Dedifferentiated amniotic fluid mesenchymal stem cell (primary cell): ENCODE measurements around the gene ZFAND3.

Source experiments
- DNase-seq: peaks from one replicate; pipeline ENCODE4 v3.0.0-alpha.2; 2016; ENCODE audit errors: extremely low spot score

Gene ZFAND3

GRCh38 chr6:37798436-37799262, 20.9 kb upstream of the ZFAND3 start:
- no peak for DNase-seq

DNA sequence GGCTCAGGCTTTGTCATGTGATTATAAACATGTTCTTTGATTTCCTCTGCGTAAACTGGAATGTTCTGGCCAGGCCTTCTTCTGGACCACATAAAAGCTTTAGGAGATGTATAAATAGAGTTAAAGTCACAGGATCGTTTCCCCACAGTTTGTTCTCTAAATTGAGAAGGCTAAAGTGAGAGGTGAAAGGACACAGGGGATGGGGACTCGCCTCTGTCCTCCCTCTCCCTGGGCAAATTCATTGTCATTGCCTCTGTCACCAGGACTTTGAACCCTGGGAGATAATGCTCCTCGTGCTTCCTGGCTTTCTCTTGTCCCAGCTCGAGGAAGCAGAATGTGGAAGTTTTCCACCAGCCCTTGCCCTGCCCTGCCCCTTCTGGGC, 20.3 kb upstream of the ZFAND3 start:
- DNase-seq, result no peak

- no peak for DNase-seq
These were observed 18.6 kb upstream of the ZFAND3 start for GRCh38 chr6:37800703-37801604.

DNA sequence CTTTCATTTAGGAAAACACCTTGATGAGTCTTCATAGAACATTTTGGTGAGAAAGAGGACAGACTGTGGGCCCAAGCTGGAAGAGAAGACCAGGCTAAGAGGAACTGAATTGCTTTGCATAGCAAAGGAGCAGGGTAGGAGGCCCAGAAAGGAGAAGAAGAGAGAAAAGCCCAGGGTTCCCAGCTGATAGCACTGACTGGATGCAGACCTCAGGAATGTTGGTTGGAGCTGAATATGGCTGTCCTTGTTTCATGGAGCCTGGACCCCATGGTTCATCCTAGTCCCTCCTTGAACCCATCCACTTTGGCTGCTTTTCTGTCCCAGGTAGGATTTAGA, 18.0 kb upstream of the ZFAND3 start:
- no peak for DNase-seq

DNA sequence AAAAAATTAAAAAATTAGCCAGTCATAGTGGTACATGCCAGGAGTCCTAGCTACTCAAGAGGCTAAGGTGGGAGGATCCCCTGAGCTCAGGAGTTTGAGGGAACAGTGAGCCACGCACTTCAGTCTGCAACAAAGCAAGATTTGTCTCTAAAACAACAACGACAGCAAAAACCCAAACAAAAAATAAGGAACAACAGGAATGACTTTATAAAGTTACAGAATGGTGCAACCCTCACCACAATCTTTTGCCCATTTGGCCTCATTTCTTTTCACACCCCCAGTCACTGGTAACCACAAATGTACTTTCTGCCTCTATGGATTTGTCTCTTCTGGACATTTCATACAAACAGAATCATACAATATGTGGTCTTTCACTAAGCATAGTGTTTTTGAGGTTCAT, 16.7 kb upstream of the ZFAND3 start:
- no peak for DNase-seq

- no peak for DNase-seq
These were observed 14.9 kb upstream of the ZFAND3 start for GRCh38 chr6:37804586-37804985.

GRCh38 chr6:37806213-37806612, 13.3 kb upstream of the ZFAND3 start:
- DNase-seq, result no peak

GRCh38 chr6:37807656-37808055, 11.9 kb upstream of the ZFAND3 start:
- DNase-seq, result no peak

- no peak for DNase-seq
These were observed 10.4 kb upstream of the ZFAND3 start for GRCh38 chr6:37809197-37809543.

GRCh38 chr6:37812841-37813240, 6.7 kb upstream of the ZFAND3 start:
- no peak for DNase-seq

DNA sequence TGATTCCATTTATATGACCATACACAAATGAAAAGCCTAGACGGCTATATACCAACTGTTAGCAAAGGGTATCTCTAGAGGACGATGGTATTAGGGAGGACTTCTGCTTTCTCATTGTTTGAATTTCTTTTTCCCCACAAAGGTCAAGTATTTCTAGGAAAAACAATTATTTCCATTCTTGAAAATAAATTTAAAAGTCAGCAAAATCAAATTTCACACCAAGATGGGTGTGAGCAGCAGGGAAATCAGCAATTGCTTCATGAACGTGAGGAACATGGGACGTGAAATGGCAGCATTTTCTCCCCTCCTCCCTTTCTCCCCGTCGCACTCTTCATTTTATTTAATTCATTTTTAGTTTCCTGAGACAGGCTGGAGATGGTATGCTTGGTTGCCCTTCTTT, 5.2 kb upstream of the ZFAND3 start:
- DNase-seq, result no peak

DNA sequence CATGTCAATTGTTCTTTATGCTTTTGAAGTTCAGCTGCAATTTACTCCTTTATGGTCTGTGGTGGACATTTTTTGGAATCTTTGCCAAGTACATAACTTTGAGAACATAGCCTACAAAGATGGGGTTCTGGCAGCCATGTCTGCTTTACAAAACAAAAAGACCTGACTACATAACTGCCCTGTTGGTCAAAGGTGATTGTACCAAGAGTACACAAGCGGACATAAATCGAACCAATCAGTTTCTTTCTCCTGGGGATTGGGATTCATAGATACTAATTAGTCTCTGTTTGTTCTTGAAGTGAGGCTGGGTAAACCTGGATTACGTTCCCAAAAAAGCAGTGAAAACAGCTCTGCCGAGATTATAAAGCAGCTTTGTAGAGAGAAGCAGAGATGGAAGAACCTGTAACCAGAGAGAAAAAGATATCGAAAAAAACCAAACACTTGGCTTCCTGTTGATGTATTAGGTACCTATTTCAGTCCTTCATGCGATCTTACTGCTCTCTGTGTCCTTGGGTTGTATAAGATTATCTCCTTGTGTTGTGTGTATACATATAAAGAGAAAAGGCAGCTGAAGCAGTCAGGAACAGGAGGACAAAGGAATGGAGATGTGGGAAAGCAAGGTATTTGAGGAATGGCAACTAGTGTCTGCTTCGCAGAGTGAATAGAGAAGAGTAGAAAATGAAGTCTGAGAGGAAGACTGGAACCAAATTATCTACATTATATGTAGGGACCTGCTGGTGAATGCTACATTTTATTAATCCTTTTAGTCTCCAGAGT, 2.7 kb upstream of the ZFAND3 start:
- DNase-seq, result no peak

DNA sequence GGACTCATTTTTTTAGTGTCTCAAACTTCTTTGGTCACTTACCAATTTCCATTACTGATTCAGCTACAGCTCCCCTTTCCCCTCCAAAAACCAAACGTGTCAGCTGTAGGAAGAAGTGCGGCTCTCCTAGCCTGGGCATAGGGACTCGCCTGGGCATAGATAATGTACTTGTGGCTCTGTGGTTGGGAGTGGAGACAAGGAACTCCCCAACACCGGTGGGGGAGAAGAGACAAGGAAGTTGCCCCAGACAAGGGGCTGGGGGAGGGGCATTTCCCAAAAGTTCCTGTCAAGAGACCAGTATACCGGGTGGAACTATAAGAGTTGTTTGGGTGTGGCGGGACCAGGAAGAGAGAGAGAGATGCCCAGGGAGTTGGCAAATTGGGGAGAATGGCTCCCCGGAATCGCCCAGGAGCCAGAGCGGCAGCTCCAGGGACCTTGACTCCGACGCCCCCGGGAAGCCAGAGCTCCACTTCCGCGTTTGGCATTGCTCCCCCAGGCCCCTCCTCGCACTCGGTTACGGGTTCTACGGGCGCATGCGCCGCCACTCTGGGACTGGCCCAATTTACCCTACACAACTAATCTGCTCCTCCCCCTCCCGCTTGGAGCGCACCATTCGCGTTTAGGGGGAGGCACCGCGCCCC, 871 bp upstream of the ZFAND3 start:
- DNase-seq, result peak; percentile 96

DNA sequence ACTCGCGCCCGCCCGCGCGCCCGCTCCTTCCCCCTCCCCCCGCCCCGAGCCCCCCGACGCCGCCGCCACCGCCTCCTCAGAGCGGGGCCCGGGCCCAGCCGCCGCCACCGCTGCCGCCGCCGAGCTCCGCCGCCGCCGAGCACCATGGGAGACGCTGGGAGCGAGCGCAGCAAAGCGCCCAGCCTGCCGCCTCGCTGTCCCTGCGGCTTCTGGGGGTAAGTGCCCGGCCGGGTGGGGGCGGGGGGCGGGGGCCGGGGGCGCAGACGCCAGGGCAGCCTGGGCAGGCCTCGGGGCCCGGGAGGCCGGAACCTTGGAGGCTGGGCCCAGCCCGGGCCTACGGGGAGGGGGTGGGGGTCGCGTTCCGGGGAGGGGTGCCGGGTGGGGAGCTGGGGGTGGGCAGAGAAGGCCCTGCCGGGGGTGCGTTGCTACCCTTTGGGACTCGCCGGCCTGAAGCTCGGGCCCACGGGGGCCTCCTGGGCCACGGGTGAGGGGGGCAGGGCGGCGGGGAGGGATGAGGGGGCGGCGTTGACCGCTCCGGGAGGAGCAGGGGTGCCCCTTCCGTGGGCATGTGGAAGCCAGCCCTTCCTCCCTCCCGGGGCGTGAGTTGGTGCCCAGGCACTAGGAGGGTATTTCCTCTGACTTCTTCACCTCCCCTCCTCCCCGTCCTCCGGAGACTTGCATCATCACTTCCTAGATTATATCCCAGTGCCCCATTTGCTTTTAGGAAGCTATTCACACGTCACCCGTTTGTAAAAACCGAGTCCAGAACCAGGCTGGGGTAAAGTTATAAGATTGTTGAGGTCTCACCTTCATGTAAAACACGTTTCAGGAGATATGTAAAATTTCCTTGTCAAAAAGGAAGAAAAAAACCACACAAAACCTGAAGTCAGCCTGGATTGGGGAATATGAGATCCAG, 533 bp downstream of the ZFAND3 start:
- DNase-seq, result peak; percentile 80

DNA sequence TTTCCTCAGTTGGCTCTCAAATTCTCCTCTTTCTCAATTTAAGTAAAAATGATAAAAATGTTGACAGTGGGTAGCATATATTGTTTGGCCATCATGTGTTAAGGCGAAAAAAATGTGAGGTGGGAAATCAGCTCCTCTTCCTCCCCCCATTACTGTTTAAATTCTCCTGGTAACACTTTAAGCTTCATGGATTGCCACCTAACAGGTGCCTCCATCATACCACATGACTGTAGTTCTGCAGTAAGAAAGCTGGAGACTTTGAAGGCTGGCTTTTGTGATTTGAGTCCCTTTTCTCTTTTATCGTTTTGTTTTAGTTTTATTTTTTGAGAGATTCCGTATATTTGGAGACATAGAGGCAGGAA, 1.2 kb downstream of the ZFAND3 start:
- no peak for DNase-seq

DNA sequence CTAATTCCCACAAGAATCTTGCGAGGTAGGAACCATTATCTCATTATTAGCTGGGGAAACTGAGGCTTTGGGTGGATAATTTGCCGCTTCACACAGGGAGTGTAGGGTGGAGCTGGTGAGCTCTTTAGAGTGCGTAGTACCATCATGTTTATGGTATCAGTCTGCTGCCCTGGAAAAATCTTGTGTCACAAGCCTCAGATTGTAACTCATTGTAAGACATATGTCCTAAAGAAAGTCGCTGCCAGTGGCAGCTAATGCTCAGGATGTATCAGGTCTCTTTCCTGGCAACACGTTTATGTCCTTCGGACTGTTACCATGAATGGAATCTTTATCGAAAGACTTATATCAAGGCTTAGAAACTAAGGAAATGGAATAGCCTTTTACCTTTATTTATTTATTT, 1.9 kb downstream of the ZFAND3 start:
- no peak for DNase-seq

DNA sequence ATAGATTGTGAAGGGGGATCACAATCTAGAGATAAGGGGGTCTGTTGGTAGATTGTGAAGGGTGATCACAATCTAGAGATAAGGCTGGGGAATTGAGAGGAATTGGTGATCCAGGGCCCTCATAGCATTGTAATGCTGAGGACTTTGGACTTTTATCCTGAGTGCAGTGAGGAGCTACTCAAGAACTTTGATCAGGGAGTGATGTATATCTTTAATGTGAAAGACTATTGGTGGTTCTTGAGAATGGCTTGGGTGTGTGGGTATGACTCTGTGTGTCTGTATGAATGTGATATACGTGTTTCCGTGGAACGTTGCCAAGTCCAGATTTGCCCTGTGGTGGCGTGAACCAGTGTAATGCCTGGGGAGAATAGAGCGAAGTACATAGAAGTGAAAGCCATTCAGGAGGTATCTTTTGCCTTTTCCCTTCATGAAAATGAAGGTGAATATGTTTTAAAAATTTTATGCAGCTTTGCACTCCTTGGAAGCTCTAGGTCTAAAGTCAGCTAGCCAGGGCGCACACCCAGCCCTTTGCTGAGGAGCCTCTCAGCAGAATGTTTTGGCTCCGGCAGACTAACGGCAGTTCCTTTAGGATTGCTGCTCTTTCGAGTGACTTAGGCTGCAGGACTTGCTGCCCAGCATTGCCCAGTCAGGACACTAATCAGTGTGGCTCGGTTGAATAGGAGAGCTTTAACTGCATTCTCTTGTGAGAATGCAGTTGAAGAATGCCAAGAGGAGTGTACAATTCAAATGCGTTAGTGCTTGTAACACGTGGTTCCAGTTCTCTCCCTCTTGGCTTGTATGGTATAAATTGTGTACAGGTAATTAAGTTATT, 3.5 kb downstream of the ZFAND3 start:
- no peak for DNase-seq

DNA sequence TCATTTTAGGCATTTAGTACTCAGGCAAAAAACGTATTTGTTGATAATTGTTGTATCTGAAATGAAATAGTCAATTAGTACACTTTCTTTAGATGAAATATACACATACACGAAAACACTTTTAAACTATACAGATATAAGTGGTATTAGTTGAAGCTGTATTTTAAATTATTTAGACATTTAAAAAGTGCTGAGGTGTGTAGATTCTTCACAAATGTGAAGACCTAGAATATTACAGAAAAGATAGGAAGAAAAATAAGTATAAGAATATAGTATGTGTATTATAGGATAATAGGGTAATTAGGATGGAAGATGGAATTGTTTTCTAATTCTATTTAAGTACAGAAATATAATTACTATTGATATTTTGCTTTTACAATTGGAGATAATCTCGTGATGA, 4.6 kb downstream of the ZFAND3 start:
- DNase-seq, result no peak

GRCh38 chr6:37826188-37826587, 6.7 kb downstream of the ZFAND3 start:
- no peak for DNase-seq

GRCh38 chr6:37826993-37827392, 7.5 kb downstream of the ZFAND3 start:
- no peak for DNase-seq
